Stomach (tissue), 9 donors: ENCODE results near the gene C3orf22. TPM values are rescaled to one million over a fixed set of nuclear protein-coding genes. Genes with fewer than 3 reads are reported as not detected.

Experiments used
- DNase-seq, 2 donors: peaks; one replicate each; pipeline versions ENCODE4 v3.0.0 to v3.0.0-alpha.2; 2013 to 2019
- H3K27ac ChIP-seq, 5 donors: fragments of 200-600 bp in 4 of 5; sonication (generic) in 4 of 5; one replicate each; pipeline ENCODE4 v1.5.1; 2013 to 2019; ENCODE audit warnings: mild to moderate bottlenecking in 1 of 5, moderate library complexity in 1 of 5
- H3K27me3 ChIP-seq, 3 donors: fragments of 200-600 bp; sonication (generic); one replicate each; pipeline ENCODE4 v1.5.1; 2017 to 2019; ENCODE audit warnings: mixed run types in 1 of 3
- H3K36me3 ChIP-seq, 4 donors: fragments of 200-600 bp; sonication (generic); 1 replicate in 3 of 4; 2 replicates in 1 of 4; pipeline ENCODE4 v1.5.1; 2016 to 2019
- H3K4me1 ChIP-seq, 4 donors: fragments of 200-600 bp; sonication (generic); one replicate each; pipeline ENCODE4 v1.5.1; 2016 to 2019
- H3K4me3 ChIP-seq, 4 donors: fragments of 200-600 bp; sonication (generic) in 3 of 4; one replicate each; pipeline ENCODE4 v1.5.1; 2016 to 2019; ENCODE audit warnings: mild to moderate bottlenecking in 1 of 4
- H3K9me3 ChIP-seq, 4 donors: fragments of 200-600 bp; sonication (generic); one replicate each; pipeline ENCODE4 v1.5.1; 2016 to 2019
- CTCF ChIP-seq, 7 experiments: fragments of 450-650 bp in 4 of 7; fragments of 200-600 bp in 3 of 7; sonication (generic) in 3 of 7; IDR thresholded peaks; one replicate each; pipeline ENCODE4 v1.5.1; 2016 to 2019; ENCODE audit warnings: antibody characterized with exemption in 7 of 7, control low read depth in 2 of 7, mild to moderate bottlenecking in 1 of 7
- EP300 ChIP-seq: sonication (generic); formaldehyde crosslinking; IDR thresholded peaks from one replicate; pipeline ENCODE4 v1.6.1; 2017; ENCODE audit warnings: antibody characterized with exemption
- POLR2A ChIP-seq, 4 donors: fragments of 450-650 bp; IDR thresholded peaks; one replicate each; pipeline ENCODE4 v1.6.1; 2016; ENCODE audit warnings: antibody characterized with exemption in 4 of 4, control low read depth in 2 of 4, mild to moderate bottlenecking in 1 of 4, moderate library complexity in 1 of 4
- POLR2AphosphoS5 ChIP-seq, 3 donors: sonication (generic); formaldehyde crosslinking; IDR thresholded peaks; one replicate each; pipeline ENCODE4 v1.6.1; 2016; ENCODE audit warnings: antibody characterized with exemption in 3 of 3
- WGBS, 5 donors: extraction: QIAGEN DNeasy Blood & Tissue Kit in 3 of 5; methylation state at CpG; one replicate each; pipeline versions ENCODE4 v1.1.5 to v1.1.7; 2013 to 2018; 5-methylcytosine and 5-hydroxymethylcytosine counted together
- intact Hi-C: fragments of 100-400 bp; cut with DNase I; formaldehyde crosslinking; loops from one replicate; pipeline ENCODE4 v1.15.1; 2023; ENCODE audit warnings: low total_unique reads
- polyA plus RNA-seq, 3 donors: library from polyadenylated mRNA; stranded (reverse); fragments of 200-250 nt; gene quantifications; one replicate each; pipeline ENCODE4 v1.2.3, GENCODE V29; 2013
- total RNA-seq, 5 donors: library from RNA; depleted of rRNA; stranded (reverse); fragments of >200 nt; gene quantifications; one replicate each; pipeline versions ENCODE4 v1.1.0 to v1.2.3, GENCODE V29; 2014 to 2016
- donor health status: healthy with polysubstance abuse.
- donor health status: Bipolar disorder and iron deficiency.
- donor health status: healthy.

Gene C3orf22
- total and polyA plus RNA-seq, 8 donors = not detected

- Histone ChIP-seq H3K4me1 (no peaks in the 10 kb centered on the region), H3K36me3 (no peaks in the 10 kb centered on the region), H3K9me3 (no peaks in the 10 kb centered on the region), H3K4me3 (no peak overlapping the region), H3K27me3 (no peaks in the 10 kb centered on the region), H3K27ac (no peak overlapping the region)
- WGBS, 5 donors = 69 to 80% (median 74%) methylated on average over 12 to 22 of the region's 22 CpGs
- TF ChIP-seq EP300 (no peak), POLR2A (IDR thresholded peaks at IDR 0.05) (no peak), POLR2AphosphoS5 (IDR thresholded peaks at IDR 0.05) (no peak), CTCF (IDR thresholded peaks at IDR 0.05) (no peak)
- DNase-seq = no peak
- intact Hi-C loops = no loop called here
Measured at GRCh38 chr3:126510308-126510910, 48.3 kb downstream of the C3orf22 start.

GRCh38 chr3:126509597-126510307 is 49.0 kb downstream of the C3orf22 start:
- intact Hi-C loops = no loop called here
- Histone ChIP-seq H3K27ac (no peak overlapping the region), H3K4me3 (no peak overlapping the region), H3K4me1 (no peaks in the 10 kb centered on the region), H3K27me3 (no peaks in the 10 kb centered on the region), H3K9me3 (no peaks in the 10 kb centered on the region), H3K36me3 (no peaks in the 10 kb centered on the region)
- no peak for DNase-seq
- TF ChIP-seq EP300 = no peak
- TF ChIP-seq POLR2A (IDR thresholded peaks at IDR 0.05) = no peak
- no peak for TF ChIP-seq POLR2AphosphoS5 (IDR thresholded peaks at IDR 0.05)
- no peak for TF ChIP-seq CTCF (IDR thresholded peaks at IDR 0.05)
- WGBS, 5 donors = 55 to 60% (median 59%) methylated on average over 11 to 18 of the region's 18 CpGs

- Histone ChIP-seq H3K36me3 (no peaks in the 10 kb centered on the region), H3K27ac (no peak overlapping the region), H3K4me3 (no peak overlapping the region), H3K27me3 (peaks cover 0 to 6% (median 0%) of the 10 kb centered on the region in 3 donors), H3K4me1 (no peaks in the 10 kb centered on the region), H3K9me3 (no peaks in the 10 kb centered on the region)
- TF ChIP-seq EP300 (no peak), POLR2AphosphoS5 (IDR thresholded peaks at IDR 0.05) (no peak), CTCF (IDR thresholded peaks at IDR 0.05) (no peak), POLR2A (IDR thresholded peaks at IDR 0.05) (no peak)
- intact Hi-C loops = no loop called here
- no peak for DNase-seq
- WGBS, 5 donors = 75 to 82% (median 77%) methylated on average over 3 to 4 of the region's 4 CpGs
Measured at GRCh38 chr3:126508564-126508964, 50.2 kb downstream of the C3orf22 start.

GRCh38 chr3:126507886-126508285 is 50.8 kb downstream of the C3orf22 start:
- TF ChIP-seq POLR2AphosphoS5 (IDR thresholded peaks at IDR 0.05) (no peak), CTCF (IDR thresholded peaks at IDR 0.05) (no peak), POLR2A (IDR thresholded peaks at IDR 0.05) (no peak), EP300 (no peak)
- 81 to 91% (median 90%) methylated on average over 9 of the region's 9 CpGs for WGBS, 5 donors
- Histone ChIP-seq H3K27me3 (peaks cover 0 to 9% (median 0%) of the 10 kb centered on the region in 3 donors), H3K9me3 (no peaks in the 10 kb centered on the region), H3K27ac (no peak overlapping the region), H3K4me1 (no peaks in the 10 kb centered on the region), H3K4me3 (no peak overlapping the region), H3K36me3 (no peaks in the 10 kb centered on the region)
- intact Hi-C loops = no loop called here
- DNase-seq = no peak
